ENCODE data around the gene GSK3A.

DNA sequence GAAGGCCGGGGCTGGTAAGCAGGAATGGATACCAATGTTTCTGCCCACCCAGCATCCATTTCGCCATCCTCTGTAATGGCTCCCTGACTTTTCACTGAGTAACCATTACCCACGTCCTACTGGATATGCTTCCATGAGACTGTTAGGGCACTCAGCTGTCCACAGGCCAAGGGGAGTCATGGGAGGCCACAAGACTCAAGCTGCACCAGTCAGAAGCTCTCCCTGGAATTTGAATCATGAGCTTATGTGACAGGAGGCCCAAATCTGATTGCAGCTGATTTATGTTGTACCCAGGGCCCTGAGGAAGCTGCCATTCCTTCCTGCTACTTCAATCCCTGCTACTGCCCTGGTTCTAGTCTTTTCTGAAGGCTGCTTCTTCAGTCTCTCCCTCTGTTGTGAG, 53.3 kb downstream of the GSK3A start:
- TF ChIP-seq, protein P1, sequence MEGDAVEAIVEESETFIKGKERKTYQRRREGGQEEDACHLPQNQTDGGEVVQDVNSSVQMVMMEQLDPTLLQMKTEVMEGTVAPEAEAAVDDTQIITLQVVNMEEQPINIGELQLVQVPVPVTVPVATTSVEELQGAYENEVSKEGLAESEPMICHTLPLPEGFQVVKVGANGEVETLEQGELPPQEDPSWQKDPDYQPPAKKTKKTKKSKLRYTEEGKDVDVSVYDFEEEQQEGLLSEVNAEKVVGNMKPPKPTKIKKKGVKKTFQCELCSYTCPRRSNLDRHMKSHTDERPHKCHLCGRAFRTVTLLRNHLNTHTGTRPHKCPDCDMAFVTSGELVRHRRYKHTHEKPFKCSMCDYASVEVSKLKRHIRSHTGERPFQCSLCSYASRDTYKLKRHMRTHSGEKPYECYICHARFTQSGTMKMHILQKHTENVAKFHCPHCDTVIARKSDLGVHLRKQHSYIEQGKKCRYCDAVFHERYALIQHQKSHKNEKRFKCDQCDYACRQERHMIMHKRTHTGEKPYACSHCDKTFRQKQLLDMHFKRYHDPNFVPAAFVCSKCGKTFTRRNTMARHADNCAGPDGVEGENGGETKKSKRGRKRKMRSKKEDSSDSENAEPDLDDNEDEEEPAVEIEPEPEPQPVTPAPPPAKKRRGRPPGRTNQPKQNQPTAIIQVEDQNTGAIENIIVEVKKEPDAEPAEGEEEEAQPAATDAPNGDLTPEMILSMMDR (conservative IDR thresholded peaks at IDR 0.05) = no peak
- no peak for TF ChIP-seq EZH2 (IDR thresholded peaks at IDR 0.05; ENCODE audit: low read depth)
